GM10266 (cell line): Measurements from ENCODE around the gene CCR2.

Experiments
- DNase-seq: peaks from one replicate; pipeline ENCODE4 v3.0.0; 2012; ENCODE audit errors: extremely low spot score
- TF ChIP-seq, protein P1 (sequence below): IDR thresholded peaks from 2 replicates; pipeline ENCODE4 v1.5.1; 2012; ENCODE audit warnings: mild to moderate bottlenecking, low read depth; ENCODE audit not compliant: control insufficient read depth, insufficient read depth; ENCODE audit errors: missing control alignments

Gene CCR2

DNA sequence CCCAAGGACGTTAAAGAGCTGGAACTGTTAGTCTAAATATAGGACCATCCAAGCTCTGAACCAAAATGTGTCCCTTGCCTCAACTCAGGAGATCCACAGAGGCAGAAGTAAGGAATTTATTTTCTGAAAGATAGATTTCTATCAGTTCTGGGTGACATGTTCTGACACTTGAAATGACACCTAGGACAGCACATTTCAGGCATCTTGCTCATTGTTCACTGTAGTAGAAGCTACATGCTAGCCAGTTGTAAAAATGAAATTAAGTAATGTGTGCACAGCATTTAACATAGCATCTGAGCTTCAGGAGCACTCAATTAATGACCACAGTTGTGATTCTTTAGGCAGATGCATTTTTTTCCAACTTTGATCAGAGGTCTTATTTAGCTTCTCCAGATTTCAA is 567 bp downstream of the CCR2 start:
- TF ChIP-seq, protein P1, sequence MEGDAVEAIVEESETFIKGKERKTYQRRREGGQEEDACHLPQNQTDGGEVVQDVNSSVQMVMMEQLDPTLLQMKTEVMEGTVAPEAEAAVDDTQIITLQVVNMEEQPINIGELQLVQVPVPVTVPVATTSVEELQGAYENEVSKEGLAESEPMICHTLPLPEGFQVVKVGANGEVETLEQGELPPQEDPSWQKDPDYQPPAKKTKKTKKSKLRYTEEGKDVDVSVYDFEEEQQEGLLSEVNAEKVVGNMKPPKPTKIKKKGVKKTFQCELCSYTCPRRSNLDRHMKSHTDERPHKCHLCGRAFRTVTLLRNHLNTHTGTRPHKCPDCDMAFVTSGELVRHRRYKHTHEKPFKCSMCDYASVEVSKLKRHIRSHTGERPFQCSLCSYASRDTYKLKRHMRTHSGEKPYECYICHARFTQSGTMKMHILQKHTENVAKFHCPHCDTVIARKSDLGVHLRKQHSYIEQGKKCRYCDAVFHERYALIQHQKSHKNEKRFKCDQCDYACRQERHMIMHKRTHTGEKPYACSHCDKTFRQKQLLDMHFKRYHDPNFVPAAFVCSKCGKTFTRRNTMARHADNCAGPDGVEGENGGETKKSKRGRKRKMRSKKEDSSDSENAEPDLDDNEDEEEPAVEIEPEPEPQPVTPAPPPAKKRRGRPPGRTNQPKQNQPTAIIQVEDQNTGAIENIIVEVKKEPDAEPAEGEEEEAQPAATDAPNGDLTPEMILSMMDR: no peak
- DNase-seq: no peak

DNA sequence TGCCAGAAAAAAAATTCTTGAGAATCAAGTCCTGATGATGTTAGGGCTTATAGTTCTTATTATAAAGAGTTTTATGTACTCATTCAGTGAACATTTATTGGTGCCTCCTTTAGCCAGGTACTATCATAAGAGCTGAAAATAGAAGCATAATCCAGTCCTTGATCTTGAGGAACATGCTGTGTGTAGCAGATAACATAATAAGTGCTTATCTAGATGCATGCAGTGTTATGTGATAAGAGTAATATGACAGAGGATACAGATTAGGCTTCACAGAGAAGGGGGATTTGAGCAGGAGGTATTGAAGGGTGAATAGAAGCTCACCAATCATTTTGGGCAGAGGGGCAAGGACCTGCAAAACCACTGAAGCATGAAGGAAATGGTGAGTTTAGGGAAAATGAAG is 1.1 kb downstream of the CCR2 start:
- no peak for DNase-seq
- TF ChIP-seq, protein P1: no peak

DNA sequence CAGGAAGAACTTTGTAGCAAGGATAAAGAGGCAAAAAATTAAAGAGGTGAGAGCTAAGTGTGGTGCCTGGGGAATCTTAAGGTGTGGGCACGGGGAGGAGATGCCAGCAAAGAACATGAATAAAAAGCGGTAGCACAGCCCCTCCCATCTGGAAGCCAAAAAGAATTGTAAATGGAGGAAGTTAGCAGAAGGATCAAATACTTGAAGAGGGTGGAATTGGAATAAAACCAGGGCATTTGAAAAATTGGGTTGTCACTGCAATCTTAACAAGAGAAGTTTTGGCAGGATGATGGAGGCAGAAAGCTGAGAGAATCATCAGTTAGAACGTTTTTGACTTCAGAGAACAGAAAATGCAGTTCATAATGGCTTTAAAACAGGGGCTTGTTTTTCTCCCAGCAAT is 2.4 kb downstream of the CCR2 start:
- TF ChIP-seq, protein P1: no peak
- no peak for DNase-seq

DNA sequence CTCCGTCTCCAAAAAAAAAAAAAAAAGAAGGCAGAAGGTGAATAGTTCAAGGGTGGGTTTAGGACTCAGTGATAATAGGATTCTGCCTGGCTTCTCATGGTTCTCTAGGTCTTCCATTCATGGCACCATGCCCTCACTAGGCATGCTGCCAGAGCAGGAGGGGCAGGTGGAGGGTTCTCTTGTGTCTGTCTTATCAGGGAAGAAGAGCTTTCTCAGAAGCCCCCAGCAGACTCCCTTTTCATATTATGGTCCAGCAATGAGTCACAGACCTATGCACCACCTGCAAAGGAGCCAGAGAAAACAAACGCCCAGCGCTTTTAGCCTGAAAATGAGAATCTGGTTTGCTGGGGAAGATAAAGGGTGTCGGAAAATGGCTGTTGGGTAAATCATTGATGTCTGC is 3.0 kb downstream of the CCR2 start:
- DNase-seq: no peak
- TF ChIP-seq, protein P1: no peak

DNA sequence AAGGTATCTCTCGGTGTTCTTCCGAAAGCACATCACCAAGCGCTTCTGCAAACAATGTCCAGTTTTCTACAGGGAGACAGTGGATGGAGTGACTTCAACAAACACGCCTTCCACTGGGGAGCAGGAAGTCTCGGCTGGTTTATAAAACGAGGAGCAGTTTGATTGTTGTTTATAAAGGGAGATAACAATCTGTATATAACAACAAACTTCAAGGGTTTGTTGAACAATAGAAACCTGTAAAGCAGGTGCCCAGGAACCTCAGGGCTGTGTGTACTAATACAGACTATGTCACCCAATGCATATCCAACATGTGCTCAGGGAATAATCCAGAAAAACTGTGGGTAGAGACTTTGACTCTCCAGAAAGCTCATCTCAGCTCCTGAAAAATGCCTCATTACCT is 4.6 kb downstream of the CCR2 start:
- TF ChIP-seq, protein P1: no peak
- no peak for DNase-seq

DNA sequence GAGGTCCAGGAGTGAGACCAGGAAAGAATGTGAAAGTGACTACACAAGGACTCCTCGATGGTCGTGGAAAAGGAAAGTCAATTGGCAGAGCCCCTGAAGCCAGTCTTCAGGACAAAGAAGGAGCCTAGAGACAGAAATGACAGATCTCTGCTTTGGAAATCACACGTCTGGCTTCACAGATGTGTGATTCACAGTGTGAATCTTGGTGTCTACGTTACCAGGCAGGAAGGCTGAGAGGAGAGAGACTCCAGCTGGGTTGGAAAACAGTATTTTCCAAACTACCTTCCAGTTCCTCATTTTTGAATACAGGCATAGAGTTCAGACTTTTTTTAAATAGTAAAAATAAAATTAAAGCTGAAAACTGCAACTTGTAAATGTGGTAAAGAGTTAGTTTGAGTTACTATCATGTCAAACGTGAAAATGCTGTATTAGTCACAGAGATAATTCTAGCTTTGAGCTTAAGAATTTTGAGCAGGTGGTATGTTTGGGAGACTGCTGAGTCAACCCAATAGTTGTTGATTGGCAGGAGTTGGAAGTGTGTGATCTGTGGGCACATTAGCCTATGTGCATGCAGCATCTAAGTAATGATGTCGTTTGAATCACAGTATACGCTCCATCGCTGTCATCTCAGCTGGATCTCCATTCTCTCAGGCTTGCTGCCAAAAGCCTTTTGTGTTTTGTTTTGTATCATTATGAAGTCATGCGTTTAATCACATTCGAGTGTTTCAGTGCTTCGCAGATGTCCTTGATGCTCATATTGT is 6.0 kb downstream of the CCR2 start:
- DNase-seq: no peak
- TF ChIP-seq, protein P1: no peak

DNA sequence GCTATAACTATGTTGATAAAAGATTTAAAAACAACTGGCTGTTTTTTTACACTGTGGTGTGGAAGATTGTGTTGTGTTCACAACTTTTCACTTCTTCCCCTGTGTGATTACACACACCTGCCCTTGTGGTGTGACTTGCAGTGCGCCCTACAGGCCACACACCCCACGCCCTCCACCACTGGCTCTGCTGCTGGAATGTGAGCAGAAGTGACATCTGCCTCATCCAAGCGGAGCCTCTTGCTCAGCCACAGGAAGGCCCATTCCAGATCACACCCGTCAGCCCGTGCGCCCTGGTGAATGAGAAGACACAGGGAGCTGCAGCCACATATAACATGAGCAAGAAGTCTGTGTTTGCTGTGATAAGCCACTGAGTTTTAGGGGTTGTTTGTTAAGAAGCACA is 7.0 kb downstream of the CCR2 start:
- TF ChIP-seq, protein P1: no peak
- no peak for DNase-seq
